HG03175 (cell line): ENCODE measurements around the gene ARHGAP6.

Source experiments
- ATAC-seq: cut with Tn5 transposase; IDR thresholded peaks from one replicate; pipeline ENCODE4 v1.9.1; 2021; ENCODE audit warnings: mild to moderate bottlenecking, moderate library complexity; ENCODE audit not compliant: unreplicated experiment

ARHGAP6 gene

DNA sequence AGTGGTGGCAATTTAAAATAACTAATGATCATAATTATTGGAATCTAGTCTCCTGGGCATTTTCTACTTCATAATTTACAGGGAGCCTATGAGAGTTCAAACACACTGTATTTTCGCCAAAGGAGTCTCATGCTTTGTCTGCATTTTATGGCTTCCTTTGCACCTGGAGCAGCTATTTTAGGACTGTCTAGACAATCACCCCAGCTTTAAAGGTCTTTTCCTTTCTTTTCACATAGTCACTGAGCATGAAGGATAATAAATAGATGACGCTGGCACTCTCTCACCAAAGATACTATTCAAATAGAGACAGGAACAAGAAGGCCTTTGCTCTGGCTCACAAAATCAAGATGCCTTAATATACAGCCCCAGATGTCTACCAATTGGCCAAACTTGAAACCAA lies 329.5 kb downstream of the ARHGAP6 start:
- ATAC-seq, result no peak

DNA sequence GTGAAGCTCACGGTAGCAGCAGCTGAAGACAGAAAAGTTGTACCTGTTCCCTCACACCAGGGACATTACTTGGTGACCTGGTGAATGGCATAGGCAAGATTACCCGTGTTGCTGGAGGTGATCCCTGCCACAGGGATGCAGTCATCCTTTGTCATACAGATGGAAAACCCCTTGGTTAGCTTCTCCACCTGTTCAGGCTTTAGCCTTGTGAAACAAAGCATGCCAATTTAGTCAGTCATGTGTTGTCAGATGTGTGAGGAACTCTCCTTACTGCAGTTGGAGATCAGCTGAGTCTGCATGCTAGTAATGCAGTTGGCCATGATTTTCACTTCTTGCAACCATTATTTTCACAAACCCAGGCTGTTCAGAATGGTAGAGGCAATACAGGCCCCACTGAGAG lies 331.6 kb downstream of the ARHGAP6 start:
- ATAC-seq, result no peak

DNA sequence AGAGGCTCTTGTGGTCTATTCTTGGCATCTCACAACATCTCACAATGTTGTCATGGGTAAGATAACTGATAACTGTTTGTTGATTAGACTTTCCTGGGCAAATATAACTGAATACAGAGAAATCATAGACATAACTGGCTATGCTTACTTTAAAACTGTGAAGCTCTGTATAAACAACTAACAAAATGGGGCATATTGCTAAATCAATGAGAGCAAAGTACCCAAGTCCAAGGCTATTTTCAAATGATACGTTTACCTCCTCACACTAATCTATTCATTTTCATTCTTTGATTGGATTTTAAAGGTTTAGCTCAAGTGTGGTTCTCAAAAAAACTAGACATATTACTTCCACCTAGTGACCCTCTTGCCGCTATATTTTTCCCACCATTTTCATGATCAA lies 333.9 kb downstream of the ARHGAP6 start:
- ATAC-seq, result no peak

DNA sequence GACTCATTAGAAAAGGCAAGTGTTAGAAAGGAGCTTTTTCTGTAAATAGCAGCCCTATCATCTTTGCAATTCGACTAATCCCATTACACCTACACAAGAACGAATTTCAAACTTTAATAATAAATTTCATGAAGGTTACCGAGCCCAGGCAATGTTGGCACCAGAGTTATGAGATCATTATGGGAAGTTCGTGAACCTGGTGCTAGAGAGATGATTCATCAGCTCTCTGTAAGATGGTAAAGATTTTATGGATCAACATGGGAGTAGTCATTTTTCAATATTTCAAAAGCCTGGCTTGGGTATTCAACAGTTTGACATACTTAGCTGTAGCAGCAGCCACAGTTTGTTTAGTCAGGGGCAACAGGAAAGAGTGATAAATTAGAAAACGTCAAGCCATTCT lies 336.7 kb downstream of the ARHGAP6 start:
- ATAC-seq, result no peak

DNA sequence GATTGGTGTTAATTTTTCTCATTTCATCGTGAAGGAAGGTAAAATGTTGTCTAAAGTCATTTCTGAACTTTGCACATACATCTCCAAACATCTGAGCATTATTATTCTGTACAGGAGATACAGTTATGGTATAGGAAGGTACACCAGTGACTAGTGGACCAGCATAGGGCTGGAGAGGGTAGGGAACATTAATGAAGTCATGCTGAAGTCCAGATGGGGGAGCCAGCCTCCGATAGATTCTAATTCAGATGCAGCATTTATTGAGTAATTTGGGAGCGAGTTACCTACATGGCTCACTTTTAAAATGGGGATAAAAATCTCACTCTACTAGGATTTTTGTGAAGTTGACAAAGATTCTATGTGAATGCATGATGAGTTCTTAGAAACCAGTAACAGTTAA lies 337.6 kb downstream of the ARHGAP6 start:
- ATAC-seq, result no peak

DNA sequence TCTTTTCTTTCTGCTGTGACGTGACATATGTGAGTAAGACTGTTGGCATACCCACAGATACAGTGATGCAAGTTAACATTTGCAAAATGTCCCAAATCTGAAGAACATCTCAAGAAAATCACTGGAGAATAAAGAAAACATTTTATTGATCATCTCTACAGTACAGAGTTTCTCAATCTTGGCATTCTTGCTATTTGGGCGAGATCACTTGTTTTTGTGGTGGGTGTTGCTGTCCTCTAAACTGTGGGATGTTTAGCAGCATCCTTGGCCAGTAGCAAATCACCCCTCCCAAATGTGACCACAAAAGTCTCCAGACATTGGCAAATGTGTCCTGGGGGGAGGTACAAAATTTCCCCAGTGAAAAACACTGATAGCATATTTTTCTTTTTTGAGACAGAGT lies 343.7 kb downstream of the ARHGAP6 start:
- no peak for ATAC-seq

DNA sequence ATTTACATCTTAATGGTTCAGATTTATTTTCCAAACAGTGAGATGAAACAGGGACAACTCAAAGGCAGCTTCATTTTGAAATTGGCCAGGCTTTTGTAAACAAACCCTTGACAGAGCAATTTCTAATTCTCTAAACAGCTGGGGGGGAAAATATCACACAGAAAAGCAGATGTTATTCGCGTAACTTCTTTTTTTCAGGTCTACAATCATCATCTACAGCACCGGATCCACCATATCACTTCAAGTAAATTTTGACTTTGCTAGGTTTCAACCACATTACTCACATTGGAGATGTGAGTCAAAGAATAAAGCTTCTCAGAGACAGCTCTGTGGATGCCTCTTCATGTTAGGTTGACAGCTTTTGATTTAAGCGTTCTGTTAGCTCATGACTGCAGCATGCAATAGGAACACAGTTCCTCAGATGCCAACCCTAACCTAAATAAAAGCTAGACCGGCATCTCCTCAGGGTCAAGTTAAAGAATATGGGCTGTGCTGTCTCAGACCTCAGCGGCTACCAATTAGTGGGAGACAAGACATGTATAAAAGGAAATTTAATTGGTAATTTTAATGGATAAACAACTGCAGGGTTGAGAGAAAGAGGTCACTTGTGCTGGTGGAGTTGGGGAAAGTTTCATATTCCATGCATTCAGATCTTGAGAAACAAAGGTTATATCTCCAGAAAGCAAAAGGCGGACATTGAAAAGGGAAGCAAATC lies 345.8 kb downstream of the ARHGAP6 start:
- no peak for ATAC-seq

DNA sequence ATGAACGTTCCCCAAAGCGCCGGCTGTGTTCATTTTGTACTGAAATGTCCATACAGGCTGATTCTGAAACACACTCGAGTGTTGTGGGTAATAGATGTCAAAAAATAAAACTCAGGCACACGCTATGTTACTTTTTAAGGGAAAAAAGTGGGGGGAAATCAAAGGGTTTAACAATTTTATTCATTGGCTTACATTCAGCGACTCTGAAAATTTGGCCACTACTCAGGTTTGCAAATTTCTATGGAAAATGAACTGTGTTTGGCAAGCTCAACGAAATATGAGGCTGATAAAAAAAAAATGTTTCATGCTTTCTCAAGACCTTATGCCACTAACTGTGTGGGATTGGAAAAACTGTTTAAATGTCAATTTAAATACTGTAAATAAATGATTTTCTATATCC lies 354.0 kb downstream of the ARHGAP6 start:
- ATAC-seq, result no peak

DNA sequence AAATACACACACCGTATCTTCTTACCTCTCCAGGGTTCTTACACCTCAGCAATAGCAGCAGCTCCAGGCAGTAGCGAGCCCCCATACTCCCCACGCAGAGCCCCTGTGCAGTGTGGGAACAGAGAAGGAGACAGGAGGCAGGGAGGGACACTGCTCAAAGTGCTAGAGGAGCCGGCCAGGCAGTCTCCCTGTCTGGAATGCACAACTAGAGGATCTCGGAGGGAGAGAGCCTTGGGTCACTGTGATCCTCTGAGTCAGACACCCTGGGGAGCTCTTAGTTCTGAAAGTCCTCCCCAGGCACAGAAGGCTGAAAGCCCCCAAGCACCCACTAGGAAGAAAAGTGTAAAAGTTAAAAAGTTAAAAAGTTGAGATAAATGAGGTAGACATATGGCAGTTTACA lies 356.5 kb downstream of the ARHGAP6 start:
- ATAC-seq, result no peak

DNA sequence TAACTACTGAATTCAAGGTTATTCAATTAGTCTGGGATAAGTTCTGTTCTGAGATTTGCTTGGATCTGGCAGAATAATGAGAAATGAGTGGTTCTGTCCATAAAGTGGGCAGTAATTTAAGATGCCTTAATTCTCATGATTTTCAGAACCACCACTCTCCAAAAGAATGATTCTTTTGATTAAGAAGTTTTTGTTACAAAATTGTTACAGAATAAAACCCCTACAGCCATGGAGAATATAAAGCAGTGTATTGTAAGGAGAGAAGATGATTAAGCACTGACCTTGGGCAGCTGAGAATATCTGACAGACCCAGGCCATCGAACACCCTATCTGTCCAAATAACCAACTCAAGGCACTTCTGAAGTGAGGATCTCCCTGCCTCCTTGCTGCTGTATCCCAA lies 360.1 kb downstream of the ARHGAP6 start:
- no peak for ATAC-seq

DNA sequence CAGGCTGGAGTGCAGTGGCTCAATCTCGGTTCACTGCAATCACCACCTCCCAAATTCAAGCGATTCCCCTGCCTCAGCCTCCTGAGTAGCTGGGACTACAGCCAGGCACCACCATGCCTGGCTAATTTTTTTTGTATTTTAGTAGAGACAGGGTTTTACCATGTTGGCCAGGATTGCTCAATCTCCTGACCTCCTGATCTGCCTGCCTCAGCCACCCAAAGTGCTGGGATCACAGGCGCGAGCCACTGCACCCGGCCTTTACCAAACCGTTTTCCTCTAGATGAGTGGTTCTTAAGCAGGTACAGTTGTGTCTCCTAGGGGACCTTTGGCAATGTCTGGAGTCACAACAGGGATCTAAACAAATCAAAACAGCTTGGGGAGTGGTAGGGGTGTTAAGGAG lies 360.9 kb downstream of the ARHGAP6 start:
- no peak for ATAC-seq

DNA sequence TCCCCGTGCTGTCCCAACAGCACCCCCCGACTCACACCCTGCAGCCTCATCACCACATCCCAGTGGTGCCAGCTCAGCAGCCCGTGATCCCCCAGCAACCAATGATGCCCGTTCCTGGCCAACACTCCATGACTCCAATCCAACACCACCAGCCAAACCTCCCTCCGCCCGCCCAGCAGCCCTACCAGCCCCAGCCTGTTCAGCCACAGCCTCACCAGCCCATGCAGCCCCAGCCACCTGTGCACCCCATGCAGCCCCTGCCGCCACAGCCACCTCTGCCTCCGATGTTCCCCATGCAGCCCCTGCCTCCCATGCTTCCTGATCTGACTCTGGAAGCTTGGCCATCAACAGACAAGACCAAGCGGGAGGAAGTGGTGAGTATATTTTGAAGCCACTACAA lies 367.1 kb downstream of the ARHGAP6 start:
- ATAC-seq, result no peak

DNA sequence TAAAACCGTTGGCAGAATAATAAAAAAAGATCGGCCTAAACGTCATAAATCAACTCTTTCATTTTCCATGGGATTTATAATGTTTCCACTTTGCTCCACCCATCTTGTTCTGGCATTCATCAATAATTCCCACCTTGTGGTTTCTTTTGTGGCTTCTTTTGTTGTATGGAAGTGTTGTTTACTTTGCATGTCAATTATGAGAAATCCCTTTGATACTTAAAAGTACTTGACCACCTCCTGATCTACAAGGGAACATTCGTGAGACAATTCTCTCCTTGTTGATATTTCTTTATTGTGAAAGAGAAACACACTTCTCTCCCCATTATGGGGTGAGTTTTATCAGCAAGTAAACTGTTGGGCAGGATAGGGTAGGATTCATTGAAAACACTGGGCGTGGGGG lies 369.7 kb downstream of the ARHGAP6 start:
- ATAC-seq, result no peak

DNA sequence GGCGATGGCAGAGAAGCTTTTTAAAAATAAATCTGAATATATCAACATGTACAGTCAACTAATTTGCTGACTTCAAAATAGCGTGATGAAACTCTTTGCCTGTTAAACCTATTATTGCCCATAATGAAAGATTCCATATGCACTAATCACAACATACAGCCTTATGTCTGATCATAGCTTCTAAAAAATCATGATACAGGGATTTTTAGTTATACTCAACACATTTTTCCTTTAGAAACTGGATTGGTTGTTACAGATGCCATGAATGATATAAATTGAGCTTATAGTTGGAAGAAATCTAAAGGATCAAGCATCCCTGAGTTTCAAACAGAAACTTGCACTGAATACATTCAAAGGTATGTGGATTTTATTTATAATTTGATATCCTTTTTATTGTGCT lies 372.6 kb downstream of the ARHGAP6 start, which contains the start of gene AMELX:
TSS of gene AMELX (plus strand) at position 301 of the 400 bp plus-strand sequence. CDS start 1,376 bp downstream, outside the sequence.
- no peak for ATAC-seq

DNA sequence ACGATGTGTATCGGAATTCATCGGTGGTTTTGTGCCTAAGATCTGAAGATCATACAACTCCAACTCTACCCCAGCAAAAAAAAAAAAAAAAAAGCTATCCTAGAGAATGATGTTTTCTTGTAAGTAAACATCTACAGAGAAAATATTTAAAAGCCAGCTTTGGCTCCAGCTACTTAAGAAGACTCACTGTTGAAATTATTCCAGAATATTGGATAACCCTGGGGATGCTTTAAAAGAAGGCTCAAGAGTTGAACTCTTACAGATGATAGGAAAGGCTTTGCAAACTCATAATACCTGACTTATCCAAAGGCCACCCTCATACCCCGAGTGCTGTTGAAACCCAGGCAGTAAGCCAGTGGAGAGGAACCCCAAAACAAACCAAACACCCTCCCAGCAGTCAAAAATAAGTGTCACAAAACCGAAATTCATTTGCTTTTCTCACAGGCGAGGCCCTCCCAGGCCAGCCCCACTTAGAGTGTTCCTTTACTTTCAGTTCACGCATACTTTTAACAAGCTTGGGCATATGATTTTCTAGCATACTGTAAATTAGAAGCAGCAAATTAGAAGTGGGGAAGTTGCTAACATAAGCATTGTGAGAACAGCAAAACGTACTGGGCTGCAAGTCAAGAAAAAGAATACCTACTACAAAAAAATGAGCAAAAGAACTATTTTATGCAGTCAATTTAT lies 375.2 kb downstream of the ARHGAP6 start:
- ATAC-seq, result no peak

DNA sequence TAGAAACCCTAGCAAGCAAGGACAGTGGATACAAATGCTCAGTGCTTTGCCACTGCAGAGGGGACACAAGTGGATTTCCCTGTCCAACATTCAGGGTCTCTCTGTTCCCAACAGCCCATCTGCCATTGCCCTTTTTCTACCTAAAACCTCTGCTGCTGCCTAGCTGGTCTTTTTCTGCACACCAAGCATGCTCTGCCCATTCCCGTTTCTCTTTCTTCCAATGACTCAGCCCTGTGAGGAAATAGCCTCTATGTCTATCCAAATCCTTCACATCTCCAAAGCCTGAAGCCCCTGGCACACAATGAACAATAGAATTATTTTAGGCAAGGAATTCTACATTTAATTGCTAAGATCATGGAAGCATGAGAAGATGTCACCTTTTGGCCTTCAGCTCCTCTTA lies 378.2 kb downstream of the ARHGAP6 start:
- no peak for ATAC-seq

DNA sequence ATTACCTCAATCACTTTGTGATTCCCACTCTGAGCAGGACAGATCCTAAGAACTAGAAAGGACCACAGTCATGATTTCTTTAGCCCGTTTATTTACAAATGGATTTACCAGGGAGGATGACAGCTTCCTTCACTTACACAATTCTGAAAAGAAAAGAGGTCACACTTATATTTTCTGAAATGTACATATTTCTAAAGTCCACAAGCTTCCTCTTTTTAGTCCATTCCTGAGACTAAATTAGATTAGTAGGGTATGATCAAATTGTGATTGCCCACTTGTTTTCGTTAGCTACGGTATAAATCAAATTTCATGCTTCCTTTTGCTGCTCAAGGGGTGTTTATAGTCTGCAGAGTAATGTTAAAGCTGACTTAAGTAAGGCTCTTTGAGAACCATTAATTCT lies 380.1 kb downstream of the ARHGAP6 start:
- no peak for ATAC-seq

DNA sequence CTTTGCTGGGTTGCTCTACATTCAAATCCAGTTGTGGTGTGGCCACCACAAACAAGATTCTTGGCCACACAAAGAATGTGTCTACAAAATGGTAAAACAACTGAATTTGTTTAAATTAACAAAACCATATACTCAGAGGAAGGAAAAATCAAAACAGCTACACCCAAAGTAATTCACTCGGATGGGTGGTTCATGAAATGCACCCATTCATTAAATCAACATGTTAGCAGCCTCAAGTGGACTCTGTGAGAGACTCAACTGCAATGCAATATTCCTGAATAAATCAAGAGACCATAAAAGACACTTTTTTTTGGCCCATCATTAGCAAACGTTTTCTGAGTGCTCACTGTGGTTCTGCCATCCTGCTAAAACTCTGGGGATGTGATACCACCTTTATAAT lies 383.7 kb downstream of the ARHGAP6 start:
- no peak for ATAC-seq

DNA sequence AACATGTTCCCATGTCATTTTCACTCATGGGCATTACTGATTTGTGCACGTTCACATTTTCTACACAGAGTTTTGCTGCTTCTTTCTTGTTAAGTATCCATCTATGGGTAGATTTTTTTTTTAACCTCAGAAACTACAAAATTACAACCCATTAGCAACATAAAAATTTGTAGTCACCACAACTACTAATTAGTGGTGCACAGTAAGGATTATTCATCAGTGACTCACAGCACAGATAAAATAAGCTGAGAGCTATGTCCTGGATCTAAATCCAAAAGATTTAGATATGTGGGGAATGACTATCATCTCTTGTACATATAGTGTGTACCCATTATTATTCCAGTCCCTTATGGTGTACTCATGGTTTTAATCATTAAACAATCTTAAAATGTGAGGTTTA lies 392.2 kb downstream of the ARHGAP6 start:
- no peak for ATAC-seq

DNA sequence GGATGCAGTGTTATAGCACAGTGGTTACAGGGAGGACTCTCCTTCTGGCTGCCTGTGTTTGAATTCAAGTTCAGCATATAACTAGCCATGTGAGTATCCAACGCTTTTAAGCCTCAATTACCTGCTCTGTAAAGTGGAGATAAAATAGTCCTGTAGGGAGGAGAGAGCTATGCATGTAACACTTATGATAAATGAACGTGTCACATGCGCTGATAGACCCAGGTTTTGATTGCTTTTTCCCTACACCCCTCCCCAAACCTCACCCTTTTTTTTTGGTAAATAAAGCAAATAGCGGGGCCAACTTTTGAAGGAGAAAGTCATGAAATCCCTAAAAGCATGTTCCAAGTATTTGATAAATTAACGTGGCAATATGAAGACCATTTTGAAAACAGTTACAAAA lies 392.9 kb downstream of the ARHGAP6 start:
- ATAC-seq, result no peak

DNA sequence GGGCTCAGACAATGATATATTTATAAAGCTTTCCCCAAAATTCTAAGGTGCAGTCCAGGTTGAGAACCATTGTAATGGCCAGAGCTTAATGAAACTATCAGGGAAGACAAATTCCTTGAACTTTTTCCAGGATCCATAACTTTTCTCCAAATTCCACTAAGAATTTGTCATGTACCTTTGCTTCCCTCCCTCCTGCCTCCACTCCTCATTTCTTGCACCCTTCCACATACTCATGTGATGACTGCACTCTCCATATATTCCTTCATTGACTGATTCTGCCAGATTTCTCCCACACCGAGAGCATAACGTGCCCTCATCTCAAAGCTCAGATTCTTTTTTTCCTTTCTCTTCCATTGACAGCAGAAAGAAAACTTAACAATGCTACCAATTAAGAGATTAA lies 393.4 kb downstream of the ARHGAP6 start:
- ATAC-seq, result no peak

DNA sequence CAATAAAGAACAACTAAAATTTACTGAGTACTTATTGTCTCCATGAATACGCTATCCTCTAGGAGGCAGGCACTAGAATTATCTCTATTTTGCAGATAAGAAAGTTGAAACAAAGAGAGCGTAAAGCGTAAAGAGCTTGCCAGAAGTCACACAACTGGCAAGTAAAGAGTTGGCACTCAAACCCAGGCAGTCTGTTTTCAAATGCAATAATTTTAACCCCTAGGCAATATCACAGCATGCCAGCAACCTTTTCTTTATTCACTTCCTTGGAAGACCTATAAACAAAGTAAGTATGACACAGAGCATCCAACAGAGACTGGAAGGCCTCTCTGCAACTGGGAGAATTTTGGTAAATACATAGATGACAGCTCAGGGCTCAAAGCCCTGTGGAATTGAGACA lies 395.7 kb downstream of the ARHGAP6 start:
- no peak for ATAC-seq

DNA sequence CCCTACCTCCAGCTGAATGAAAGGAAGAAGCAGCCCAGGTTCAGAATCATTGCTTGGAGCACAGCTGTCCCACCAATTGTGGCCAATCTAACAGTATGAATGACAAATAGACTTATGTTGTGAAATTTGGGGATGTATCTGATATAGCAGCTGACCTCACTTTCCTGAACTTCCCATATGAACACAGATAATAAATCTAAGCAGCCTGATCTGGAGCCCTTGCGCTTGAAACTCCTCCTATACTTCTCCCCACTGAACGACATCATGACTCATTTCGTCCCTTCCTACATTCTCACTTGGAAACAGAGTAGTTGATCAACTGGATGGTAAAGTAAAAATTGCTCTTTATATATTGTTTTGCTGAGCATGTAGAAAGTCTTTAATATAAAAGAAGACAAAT lies 396.7 kb downstream of the ARHGAP6 start:
- ATAC-seq, result no peak
